NCI-H82 treated with DMSO at 0.1 percent for 48 hours (cell line): ENCODE data around the gene CCNB1IP1.
"Not testable (repeated sequence)": the region's sequence is repeated elsewhere in the genome, so short reads cannot be mapped to it uniquely, and the experiment has no call there.

Experiments
- DNase-seq: peaks from one replicate; lab custom pipeline; 2025; ENCODE audit not compliant: unreplicated experiment; lab: John Stamatoyannopoulos, UW

The CCNB1IP1 gene

GRCh38 chr14:20332788-20333493, at the start of gene CCNB1IP1:
TSS of gene CCNB1IP1 (minus strand) at chr14:20333279. CDS start at chr14:20316523, 16,756 bp downstream.
- DNase-seq, result peak; percentile 87

DNA sequence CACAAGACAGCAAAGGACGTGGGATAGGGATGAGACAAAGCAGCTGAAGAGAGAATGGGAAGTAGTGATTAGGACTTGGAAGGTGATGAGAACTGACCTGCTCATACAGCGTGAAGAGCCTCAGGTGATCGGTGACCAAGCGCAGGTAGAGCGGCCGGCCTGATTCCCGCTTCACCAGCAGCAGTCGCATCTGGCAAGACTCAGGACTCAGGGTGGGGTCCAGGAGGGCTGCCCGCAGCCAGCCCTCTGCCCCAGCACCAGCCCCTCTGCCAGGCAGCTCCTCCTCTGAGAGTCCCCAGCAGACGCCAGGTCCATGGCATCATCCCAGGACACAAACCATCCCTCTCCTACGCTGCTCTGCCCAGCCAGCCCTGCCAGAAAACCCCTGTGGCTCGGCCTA, 49.4 kb upstream of the CCNB1IP1 start:
- no peak for DNase-seq

GRCh38 chr14:20381341-20381740, 48.3 kb upstream of the CCNB1IP1 start:
- DNase-seq, result no peak

GRCh38 chr14:20380681-20381080, 47.6 kb upstream of the CCNB1IP1 start:
- DNase-seq, result no peak

GRCh38 chr14:20379743-20380142, 46.7 kb upstream of the CCNB1IP1 start:
- DNase-seq, result no peak

DNA sequence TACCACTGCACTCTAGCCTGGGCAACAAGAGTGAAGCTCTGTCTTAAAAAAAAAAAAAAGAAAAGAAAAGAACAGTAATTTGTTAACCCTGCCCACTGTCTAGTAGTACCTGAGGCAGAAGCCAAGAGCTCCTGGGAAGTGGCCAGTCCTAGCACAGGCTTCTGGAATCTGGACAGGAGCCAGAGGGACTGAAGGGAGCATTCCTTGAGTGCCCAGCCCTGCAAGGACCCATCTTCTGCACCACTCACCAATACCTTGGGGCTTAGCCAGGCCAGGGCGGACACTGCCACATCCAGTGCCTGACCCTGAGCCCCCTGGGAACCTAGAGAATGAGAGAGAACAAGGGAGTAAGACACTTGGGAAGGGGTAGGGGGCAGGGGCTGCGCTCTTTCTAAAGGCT, 44.1 kb upstream of the CCNB1IP1 start:
- no peak for DNase-seq

- DNase-seq, result no peak
Measured at GRCh38 chr14:20376071-20376588, 43.1 kb upstream of the CCNB1IP1 start.

DNA sequence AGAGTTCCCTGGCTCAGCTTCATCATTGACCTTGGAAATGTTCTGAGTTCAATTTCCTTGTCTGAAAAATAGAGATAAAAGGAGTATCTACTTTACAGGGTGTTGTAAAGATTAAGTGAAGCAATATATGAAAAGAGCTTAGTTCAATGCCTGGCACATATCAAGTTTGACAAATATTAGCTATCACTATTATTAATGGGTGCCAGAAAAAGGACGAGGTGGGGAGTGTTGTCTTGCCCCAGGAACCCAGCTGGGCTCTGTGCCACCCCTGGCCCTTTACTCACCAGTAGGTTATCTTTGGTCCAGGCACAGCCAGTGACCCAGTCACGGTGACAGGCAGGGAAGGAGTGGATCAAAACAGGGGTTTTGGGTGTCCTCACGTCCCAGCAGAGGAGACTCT, 42.4 kb upstream of the CCNB1IP1 start:
- DNase-seq, result no peak

- no peak for DNase-seq
Measured at GRCh38 chr14:20372796-20373195, 39.7 kb upstream of the CCNB1IP1 start.

DNA sequence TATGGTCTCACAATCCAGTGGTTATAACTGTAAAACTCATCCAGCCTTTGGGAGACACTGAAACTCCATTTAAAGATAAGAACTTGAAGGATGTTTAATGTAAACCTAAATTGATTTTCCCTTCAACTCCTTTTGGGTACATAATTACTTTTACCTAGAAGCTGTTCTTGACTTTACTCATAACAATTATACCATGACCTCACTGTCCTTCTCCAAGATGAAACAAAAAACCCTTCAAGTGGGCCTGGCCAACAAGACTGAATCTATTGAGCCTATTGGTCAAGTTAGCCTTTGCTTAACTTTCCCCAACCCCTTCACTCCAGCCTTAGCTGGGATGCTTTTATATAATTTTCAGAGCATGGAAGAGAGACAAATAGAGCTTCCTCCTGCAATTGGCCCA, 32.8 kb upstream of the CCNB1IP1 start:
- no peak for DNase-seq

GRCh38 chr14:20358474-20358873, 25.4 kb upstream of the CCNB1IP1 start:
- DNase-seq, result not testable (repeated sequence)

- no peak for DNase-seq
Measured at GRCh38 chr14:20356422-20356821, 23.3 kb upstream of the CCNB1IP1 start.

GRCh38 chr14:20350860-20351259, 17.8 kb upstream of the CCNB1IP1 start:
- no peak for DNase-seq

GRCh38 chr14:20350282-20350681, 17.2 kb upstream of the CCNB1IP1 start:
- no peak for DNase-seq

DNA sequence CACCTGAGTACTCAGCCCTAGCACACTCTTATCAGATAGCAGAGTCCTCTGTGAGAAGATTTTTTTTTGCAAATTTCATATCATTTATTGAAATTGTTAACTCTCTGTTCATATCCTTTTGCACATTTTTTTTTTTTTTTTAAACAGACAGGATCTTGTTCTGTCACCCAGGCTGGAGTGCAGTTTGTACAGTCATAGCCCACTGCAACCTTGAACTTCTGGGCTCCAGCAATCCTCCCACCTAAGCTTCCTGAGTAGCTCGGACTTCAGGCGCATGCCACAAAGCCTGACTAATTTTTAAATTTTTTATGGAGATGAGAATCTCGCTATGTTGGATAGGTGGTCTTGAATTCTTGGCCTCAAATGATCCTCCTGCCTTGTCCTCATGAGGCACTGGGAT, 14.7 kb upstream of the CCNB1IP1 start:
- no peak for DNase-seq

- DNase-seq, result no peak
Measured at GRCh38 chr14:20346713-20347112, 13.6 kb upstream of the CCNB1IP1 start.

GRCh38 chr14:20345366-20345765, 12.3 kb upstream of the CCNB1IP1 start:
- no peak for DNase-seq

GRCh38 chr14:20343862-20344220, 10.8 kb upstream of the CCNB1IP1 start:
- DNase-seq, result no peak

GRCh38 chr14:20343092-20343861, 10.2 kb upstream of the CCNB1IP1 start, which contains the start of gene PARP2:
TSS of gene PARP2 (plus strand) at chr14:20343635. CDS start at chr14:20343642, 7 bp downstream.
- peak; percentile 99 for DNase-seq

DNA sequence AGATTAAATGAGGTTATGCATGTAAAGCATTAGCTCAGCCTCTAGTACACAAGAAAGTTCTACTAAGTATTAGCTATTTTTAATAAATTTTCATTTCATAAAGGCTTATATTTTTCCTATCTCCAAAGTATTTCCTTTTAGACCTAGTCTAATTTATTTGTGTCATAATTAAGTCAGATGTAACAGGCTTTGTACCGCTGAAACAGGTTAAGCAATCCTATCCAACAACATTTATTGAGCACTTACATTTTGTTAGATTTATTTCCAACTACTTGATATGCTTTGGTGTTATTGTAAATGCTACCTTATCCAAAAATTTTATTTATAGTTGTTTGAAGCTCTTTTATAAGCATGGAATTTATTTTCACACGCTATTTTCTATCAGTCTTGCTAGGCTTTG, 8.6 kb upstream of the CCNB1IP1 start:
- DNase-seq, result no peak

GRCh38 chr14:20341032-20341431, 8.0 kb upstream of the CCNB1IP1 start:
- DNase-seq, result not testable (repeated sequence)

GRCh38 chr14:20334017-20334416, 938 bp upstream of the CCNB1IP1 start:
- no peak for DNase-seq
